HG02938 (cell line): Measurements from ENCODE around the gene FBXO17.
A peak's percentile ranks its signal among the peaks of the same experiment; 100 is the strongest.
"Not testable (repeated sequence)": the region's sequence is repeated elsewhere in the genome, so short reads cannot be mapped to it uniquely, and the experiment has no call there.

ENCODE experiments used
- ATAC-seq: cut with Tn5 transposase; IDR thresholded peaks from one replicate; pipeline ENCODE4 v1.9.1; 2021; ENCODE audit warnings: mild to moderate bottlenecking, moderate library complexity; ENCODE audit not compliant: unreplicated experiment

FBXO17 gene

DNA sequence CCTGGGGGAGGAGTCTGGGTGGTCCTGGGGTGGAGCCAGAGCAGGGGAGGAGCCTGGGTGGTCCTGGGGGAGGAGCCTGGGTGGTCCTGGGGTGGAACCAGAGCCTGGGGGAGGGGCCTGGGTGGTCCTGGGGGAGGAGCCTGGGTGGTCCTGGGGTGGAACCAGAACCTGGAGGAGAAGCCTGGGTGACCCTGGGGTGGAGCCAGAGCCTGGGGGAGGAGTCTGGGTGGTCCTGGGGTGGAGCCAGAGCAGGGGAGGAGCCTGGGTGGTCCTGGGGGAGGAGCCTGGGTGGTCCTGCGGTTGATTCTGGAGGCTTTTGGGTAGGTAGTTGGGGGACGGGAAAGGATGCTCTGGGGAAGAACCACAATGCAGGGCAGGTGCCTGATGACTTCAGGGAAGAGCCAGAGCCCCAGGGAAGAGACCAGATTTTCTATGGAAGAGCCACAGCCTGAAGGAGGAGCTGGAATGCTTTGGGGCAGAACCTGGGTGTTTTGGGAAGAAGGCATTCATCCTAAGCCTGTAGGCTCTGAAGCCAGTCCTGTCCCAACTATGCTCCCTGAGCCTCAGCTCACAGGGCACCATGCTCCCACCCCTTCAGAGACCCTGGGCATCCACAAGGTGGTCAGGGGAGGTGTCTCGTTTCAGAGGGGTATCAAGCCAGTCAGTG lies 29.8 kb downstream of the FBXO17 start:
- no peak for ATAC-seq

DNA sequence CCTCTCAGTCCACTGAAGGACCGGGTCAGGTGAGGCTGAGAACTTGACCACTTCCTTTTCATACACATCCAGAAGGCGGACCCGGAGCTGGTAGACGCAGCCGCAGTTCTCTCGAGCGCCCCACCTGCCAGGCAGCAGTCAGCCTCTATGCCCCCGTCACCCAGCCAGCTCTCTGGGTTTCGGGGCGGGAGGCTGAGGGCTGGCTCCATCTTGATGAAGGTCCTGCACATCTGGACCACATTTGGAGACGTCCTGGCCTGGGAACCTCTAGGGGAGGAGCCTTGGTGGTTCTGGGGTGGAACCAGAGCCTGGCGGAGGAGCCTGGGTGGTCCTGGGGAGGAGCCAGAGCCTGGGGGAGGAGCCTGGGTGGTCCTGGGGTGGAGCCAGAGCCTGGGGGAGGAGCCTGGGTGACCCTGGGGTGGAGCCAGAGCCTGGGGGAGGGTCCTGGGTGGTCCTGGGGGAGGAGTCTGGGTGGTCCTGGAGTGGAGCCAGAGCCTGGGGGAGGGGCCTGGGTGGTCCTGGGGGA lies 30.5 kb downstream of the FBXO17 start:
- no peak for ATAC-seq

DNA sequence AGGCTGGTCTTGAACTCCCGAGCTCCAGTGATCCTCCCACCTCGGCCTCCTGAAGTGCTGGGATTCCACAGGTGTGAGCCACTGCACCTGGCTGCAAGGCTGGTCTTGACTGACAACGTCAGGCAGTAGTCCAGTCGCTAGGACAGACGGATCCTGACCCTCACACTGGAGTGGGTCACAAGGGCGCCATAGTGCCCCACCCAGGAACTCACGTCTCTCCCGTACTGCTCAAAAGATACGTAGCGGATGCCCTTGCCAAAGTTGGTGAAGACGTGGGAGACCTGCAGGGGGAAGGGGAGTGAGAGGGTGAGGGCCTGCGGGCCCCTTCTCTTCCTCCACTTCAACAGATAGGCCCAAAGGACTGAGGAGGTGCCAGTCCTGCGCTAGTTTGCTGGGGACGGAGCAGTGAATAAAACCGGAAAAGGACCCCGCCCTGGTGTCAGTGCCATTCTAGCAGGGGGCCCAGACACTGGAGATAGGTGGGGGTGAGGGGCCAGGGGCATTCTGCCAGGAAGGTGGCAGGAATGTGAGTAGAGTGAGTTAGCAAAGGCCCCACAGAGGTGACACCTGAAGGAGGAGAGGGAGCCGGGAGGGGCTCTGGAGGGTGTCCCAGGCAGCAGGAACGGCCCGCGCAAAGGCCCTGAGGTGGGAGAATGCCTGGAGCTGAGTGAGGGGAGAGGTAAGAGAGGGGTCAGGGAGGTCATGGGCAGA lies 32.9 kb downstream of the FBXO17 start:
- no peak for ATAC-seq

DNA sequence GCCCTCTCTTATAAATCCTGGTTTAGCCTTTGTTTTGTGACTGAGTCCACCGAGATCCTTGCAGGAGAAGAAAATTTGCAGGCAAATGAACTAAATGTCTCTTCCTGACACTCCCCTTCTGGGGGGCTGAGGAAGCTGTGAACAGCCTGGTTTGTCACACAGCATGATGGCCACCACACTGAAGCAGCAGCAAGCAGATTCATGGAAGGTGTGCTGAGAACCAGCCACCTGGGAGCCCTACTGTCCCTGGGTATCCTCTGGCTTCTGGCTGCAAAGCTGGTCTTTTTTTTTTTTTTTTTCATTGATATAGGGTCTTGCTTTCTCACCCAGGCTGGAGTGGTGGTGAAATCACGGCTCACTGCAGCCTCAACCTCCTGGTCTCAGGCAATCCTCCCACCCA lies 33.6 kb downstream of the FBXO17 start:
- no peak for ATAC-seq

- ATAC-seq, result not testable (repeated sequence)
Measured at GRCh38 chr19:38941466-38941865, 34.1 kb downstream of the FBXO17 start.

DNA sequence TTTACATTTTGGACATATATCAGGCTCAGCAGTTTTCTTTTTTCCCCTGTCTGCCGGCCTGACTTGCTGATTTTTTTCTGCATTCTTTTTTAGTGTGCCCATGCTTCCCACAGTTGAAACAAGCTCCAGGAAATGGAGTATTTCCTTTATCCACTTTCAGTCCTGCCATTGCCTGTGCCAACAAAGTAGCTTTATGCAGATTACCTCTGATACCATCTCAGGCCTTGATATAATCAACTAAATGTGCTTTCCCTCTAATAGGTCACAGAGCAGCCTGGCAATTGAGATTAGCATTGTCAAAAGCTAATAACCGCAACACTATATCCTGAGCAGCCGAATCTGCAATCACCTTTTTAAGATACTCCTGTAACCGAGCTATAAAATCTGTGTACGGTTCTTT lies 35.6 kb downstream of the FBXO17 start:
- ATAC-seq, result no peak

DNA sequence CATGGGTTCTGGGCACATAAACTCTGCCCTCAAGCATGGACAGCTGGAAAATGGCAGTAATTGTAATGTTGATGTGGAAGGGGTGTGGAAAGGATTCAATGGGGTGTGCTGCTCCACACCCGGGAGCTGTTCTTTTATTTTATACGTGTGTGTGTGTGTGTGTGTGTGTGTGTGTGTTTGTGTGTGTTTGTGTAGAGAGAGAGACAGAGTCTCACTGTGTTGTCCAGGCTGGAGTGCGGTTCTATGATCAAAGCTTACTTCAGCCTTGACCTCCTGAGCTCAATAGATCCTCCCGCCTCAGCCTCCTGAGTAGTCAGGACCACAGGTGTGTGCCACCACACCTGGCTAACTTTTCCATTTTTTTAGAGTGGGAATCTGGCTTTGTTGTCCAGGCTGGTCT lies 42.0 kb downstream of the FBXO17 start:
- no peak for ATAC-seq

DNA sequence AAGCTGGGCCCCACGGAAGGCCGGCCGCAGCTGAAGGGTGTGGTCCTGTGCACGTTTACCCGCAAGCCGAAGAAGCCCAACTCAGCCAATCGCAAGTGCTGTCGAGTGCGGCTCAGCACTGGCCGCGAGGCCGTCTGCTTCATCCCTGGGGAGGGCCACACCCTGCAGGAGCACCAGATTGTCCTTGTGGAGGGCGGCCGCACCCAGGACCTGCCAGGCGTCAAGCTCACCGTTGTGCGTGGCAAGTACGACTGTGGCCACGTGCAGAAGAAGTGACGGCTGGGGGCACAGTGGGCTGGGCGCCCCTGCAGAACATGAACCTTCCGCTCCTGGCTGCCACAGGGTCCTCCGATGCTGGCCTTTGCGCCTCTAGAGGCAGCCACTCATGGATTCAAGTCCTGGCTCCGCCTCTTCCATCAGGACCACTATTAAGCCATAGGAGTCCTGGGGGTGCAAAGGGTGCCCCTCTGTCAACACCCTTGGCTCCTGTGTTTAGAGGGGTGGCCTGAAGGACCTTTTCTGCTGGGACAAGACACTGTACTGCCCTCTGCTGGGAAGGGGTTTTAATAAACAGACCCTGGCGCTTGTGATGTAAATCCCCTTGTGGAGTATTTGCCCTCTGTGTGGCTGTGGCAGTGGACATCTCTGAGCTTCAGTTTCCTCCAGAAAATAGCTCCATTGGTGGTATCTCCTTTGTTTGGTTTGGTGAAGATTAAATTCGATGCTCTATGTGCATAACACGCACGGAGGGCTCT lies 42.9 kb downstream of the FBXO17 start:
- no peak for ATAC-seq

DNA sequence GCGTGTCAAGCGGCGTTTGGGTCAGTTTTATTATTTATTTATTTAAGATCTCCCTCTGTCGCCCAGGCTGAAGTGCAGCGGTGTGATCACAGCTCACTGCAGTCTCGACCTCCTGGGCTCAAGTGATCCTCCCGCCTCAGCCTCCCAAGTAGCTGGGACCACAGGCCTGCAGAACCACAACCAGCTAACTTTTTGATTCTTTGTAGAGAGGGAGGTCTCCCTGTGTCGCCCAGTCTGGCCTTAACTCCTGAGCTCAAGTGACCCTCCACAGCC lies 44.1 kb downstream of the FBXO17 start:
- no peak for ATAC-seq

- ATAC-seq, result peak; percentile 88
Measured at GRCh38 chr19:38930776-38931520, 44.6 kb downstream of the FBXO17 start, which contains the start of gene MRPS12. MRPS12 (plus strand) TSS chr19:38930944; CDS start chr19:38931295, 351 bp downstream.

- ATAC-seq, result peak; percentile 62
Measured at GRCh38 chr19:38929929-38930775, 45.4 kb downstream of the FBXO17 start, which contains the start of gene SARS2. SARS2 (minus strand) TSS chr19:38930763; CDS start chr19:38930736, 27 bp downstream.

- no peak for ATAC-seq
Measured at GRCh38 chr19:38928391-38929001, 47.0 kb downstream of the FBXO17 start.

GRCh38 chr19:38924388-38924787 lies 51.2 kb downstream of the FBXO17 start:
- no peak for ATAC-seq

DNA sequence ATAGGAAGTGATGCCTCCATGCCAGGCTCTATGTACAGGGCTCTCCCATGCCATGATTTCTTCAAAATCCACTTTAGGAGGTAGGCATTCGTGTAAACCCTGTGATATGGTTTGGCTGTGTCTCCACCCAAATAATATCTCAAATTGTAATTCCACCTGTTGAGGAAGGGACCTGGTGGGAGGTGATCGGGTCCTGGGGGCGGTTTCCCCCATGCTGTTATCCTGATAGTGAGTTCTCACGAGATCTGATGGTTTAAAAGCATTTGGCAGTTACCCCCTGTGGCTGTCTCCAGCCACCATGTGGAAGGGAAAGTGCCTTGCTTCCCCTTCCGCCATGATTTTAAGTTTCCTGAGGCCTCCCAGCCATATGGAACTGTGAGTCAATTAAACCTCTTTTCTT lies 53.1 kb downstream of the FBXO17 start:
- ATAC-seq, result no peak

DNA sequence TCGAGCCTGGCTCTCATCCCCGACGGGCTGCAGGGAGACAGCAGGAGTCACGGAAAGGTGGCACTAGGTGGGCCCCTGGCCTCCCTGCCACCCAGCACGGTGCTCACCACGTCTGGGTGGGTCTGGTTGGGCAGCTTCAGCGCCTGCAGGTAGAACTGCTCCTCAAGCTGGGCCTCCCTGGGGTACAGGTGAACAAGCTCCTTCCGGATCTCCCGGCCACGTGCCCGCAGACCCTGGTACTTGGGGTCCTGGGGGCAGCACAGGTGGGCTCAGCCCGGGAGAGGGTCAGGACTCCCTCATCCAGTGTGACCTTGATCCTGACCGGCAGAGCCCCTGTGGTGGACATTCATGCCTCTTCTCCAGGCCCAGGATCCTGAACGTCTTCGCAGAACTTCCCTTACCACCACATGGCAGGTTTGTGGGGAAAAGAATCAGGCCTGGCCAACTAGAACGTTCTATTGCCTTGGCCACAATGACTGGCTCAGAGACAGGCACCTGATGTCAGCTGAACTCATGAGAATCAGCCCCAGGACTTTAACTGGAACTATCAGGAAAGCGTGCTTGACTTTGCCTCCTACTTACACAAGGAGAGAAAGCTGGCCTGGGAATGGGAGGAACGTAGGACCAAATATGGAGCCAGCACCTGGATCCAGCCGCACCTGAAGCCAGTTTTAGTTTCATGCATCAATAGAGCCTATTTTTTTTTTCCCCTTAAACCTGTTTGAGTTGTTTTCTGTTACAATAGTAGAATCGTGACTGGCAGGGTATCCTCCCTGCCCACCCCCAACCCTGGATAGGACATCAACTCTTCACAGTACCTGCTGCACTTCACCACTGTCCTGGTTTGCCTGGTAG lies 53.9 kb downstream of the FBXO17 start:
- no peak for ATAC-seq

- ATAC-seq, result no peak
Measured at GRCh38 chr19:38920602-38921419, 54.7 kb downstream of the FBXO17 start.

DNA sequence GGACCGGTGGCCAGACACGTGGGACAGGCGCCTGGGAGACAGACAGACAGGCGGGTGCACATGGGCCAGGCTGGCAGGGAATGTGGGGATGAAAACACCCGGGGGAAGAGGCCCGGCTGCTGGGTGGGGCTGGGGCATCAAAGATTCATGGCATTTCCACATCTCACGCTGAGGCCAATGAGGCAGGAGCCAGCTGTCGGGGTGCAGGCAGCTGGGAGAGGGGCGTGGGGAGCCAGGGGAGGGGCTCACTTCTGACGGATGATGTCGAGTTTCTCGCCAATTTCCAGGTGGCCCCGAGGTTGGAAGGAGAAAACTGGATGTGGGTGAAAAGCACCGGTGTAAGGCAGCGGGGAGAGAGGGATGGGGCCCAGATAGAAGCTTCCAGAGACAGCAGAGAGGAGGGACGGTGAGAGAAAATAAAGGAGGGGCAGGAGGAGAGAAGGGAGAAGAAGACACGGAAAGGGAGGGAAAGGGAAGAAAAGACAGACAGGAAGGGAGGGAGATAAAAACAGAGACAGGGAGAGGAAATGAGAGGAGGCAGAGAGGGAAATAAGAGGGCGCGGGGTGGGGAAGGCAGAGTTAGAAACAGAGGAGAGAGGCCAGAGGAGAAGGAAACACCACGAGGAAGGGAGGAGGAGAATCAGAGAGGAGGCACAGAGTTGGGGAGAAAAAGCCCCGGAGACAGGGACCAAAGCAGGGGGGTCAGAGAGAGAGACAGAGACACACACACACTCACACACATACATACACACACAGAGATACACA lies 55.5 kb downstream of the FBXO17 start:
- no peak for ATAC-seq
